HFFc6 (cell line): ENCODE results near the gene N4BP3. TPM values are rescaled to one million over a fixed set of nuclear protein-coding genes. Genes with fewer than 3 reads are reported as not detected.
"Not testable (repeated sequence)": the region's sequence is repeated elsewhere in the genome, so short reads cannot be mapped to it uniquely, and the experiment has no call there.

Experiments
- DNase-seq: peaks from one replicate; pipeline ENCODE4 v3.0.0-alpha.2; 2018
- H3K27ac Mint-ChIP-seq: 2 replicates; pipeline ENCODE4 v1.8.0; 2020; ENCODE audit warnings: mild to moderate bottlenecking, mixed read lengths
- H3K27me3 Mint-ChIP-seq: 2 replicates; pipeline ENCODE4 v1.8.0; 2021; ENCODE audit warnings: mild to moderate bottlenecking, moderate library complexity, mixed read lengths; ENCODE audit not compliant: insufficient read depth
- H3K36me3 Mint-ChIP-seq: 2 replicates; pipeline ENCODE4 v1.8.0; 2021; ENCODE audit warnings: low read depth, mixed read lengths
- H3K4me1 Mint-ChIP-seq: 2 replicates; pipeline ENCODE4 v1.8.0; 2020; ENCODE audit warnings: low read depth, mixed read lengths
- H3K4me3 Mint-ChIP-seq: 2 replicates; pipeline ENCODE4 v1.8.0; 2020; ENCODE audit warnings: mild to moderate bottlenecking, moderate library complexity, mixed read lengths
- H3K9me3 Mint-ChIP-seq: 2 replicates; pipeline ENCODE4 v1.8.0; 2020; ENCODE audit warnings: mild to moderate bottlenecking, mixed read lengths
- CTCF ChIP-seq: fragments of 200-600 bp; sonication (generic); IDR thresholded peaks from 2 replicates; pipeline ENCODE4 v1.5.0; 2021; ENCODE audit warnings: antibody characterized with exemption, mild to moderate bottlenecking
- total RNA-seq, 6 experiments: library from RNA; stranded (reverse); fragmentation: NEBNext Ultra II Directional; extraction: Animal tissue kit (Norgen Biotek cat#: 25700); gene quantifications; 2 replicates in 1 of 6; 3 replicates in 5 of 6; pipeline ENCODE4 v1.2.3, GENCODE V29; 2021

The N4BP3 gene
- total RNA-seq, 6 experiments from 2014 or later: 0.03 to 0.05 (median 0.05) TPM; not detected in 3

- Mint-ChIP-seq H3K36me3 (no peaks in the 10 kb centered on the region), H3K4me3 (no peak overlapping the region), H3K9me3 (no peaks in the 10 kb centered on the region), H3K27me3 (peaks cover 32% of the 10 kb centered on the region; the same call in 1 of the 2 replicates), H3K4me1 (peaks cover 14% of the 10 kb centered on the region), H3K27ac (no peak overlapping the region)
- no peak for DNase-seq
- no peak for TF ChIP-seq CTCF
Observed at GRCh38 chr5:178072749-178073148, 40.6 kb upstream of the N4BP3 start.

- no peak overlapping the region for H3K27ac Mint-ChIP-seq
- H3K36me3 Mint-ChIP-seq: no peaks in the 10 kb centered on the region
- peaks cover 26% of the 10 kb centered on the region for H3K4me1 Mint-ChIP-seq
- H3K27me3 Mint-ChIP-seq: peaks cover 24% of the 10 kb centered on the region
- H3K4me3 Mint-ChIP-seq: no peak overlapping the region
- DNase-seq: no peak
- no peaks in the 10 kb centered on the region for H3K9me3 Mint-ChIP-seq
- peak; percentile 11; the same call in 1 of the 2 replicates for TF ChIP-seq CTCF
Observed at GRCh38 chr5:178074266-178074952, 38.9 kb upstream of the N4BP3 start.

GRCh38 chr5:178076965-178077364, 36.4 kb upstream of the N4BP3 start:
- not testable (repeated sequence) for H3K9me3 Mint-ChIP-seq, H3K27ac Mint-ChIP-seq, DNase-seq, H3K36me3 Mint-ChIP-seq, H3K4me3 Mint-ChIP-seq
- H3K27me3 Mint-ChIP-seq: peaks cover 24% of the 10 kb centered on the region
- peaks cover 37% of the 10 kb centered on the region for H3K4me1 Mint-ChIP-seq

GRCh38 chr5:178077751-178078150, 35.6 kb upstream of the N4BP3 start:
- Mint-ChIP-seq H3K27ac (peak overlapping the region; percentile 85), H3K4me1 (peaks cover 37% of the 10 kb centered on the region), H3K9me3 (no peaks in the 10 kb centered on the region), H3K4me3 (peak overlapping the region; percentile 72; the same call in 1 of the 2 replicates), H3K27me3 (peaks cover 27% of the 10 kb centered on the region), H3K36me3 (no peaks in the 10 kb centered on the region)
- no peak for DNase-seq
- peak; percentile 40; the same call in 1 of the 2 replicates for TF ChIP-seq CTCF

GRCh38 chr5:178078197-178079010, 34.9 kb upstream of the N4BP3 start:
- peak; percentile 97 for DNase-seq
- H3K27me3 Mint-ChIP-seq: peaks cover 25% of the 10 kb centered on the region

More at GRCh38 chr5:178078197-178079010, 34.9 kb upstream of the N4BP3 start:
- peaks cover 38% of the 10 kb centered on the region for H3K4me1 Mint-ChIP-seq
- H3K36me3 Mint-ChIP-seq: no peaks in the 10 kb centered on the region
- no peak; the same call in 1 of the 2 replicates for TF ChIP-seq CTCF
- H3K4me3 Mint-ChIP-seq: peak overlapping the region; percentile 72
- peak overlapping the region; percentile 85 for H3K27ac Mint-ChIP-seq
- H3K9me3 Mint-ChIP-seq: no peaks in the 10 kb centered on the region
